NCI-H2227 treated with DMSO at 0.1 percent for 48 hours (cell line): ENCODE data around the gene EXOC4.

Experiments
- DNase-seq: peaks from one replicate; lab custom pipeline; 2025; lab: John Stamatoyannopoulos, UW

Gene EXOC4

GRCh38 chr7:133573554-133574265, 320.8 kb downstream of the EXOC4 start:
- DNase-seq, result no peak

- DNase-seq, result peak; percentile 11
These were observed 323.0 kb downstream of the EXOC4 start for GRCh38 chr7:133575726-133576440.

- no peak for DNase-seq
These were observed 323.8 kb downstream of the EXOC4 start for GRCh38 chr7:133576612-133577168.

GRCh38 chr7:133582766-133583523, 330.1 kb downstream of the EXOC4 start:
- no peak for DNase-seq

- no peak for DNase-seq
These were observed 330.8 kb downstream of the EXOC4 start for GRCh38 chr7:133583545-133584171.

- DNase-seq, result no peak
These were observed 332.2 kb downstream of the EXOC4 start for GRCh38 chr7:133584956-133585668.

- DNase-seq, result no peak
These were observed 333.4 kb downstream of the EXOC4 start for GRCh38 chr7:133586253-133586652.

GRCh38 chr7:133587903-133588302, 335.0 kb downstream of the EXOC4 start:
- DNase-seq, result no peak

- no peak for DNase-seq
These were observed 337.9 kb downstream of the EXOC4 start for GRCh38 chr7:133590795-133591194.

- DNase-seq, result no peak
These were observed 338.9 kb downstream of the EXOC4 start for GRCh38 chr7:133591704-133592340.

- DNase-seq, result no peak
These were observed 340.7 kb downstream of the EXOC4 start for GRCh38 chr7:133593561-133593960.

GRCh38 chr7:133601617-133602016, 348.7 kb downstream of the EXOC4 start:
- no peak for DNase-seq

GRCh38 chr7:133602291-133602690, 349.4 kb downstream of the EXOC4 start:
- no peak for DNase-seq

- DNase-seq, result no peak
These were observed 354.1 kb downstream of the EXOC4 start for GRCh38 chr7:133606991-133607390.

- DNase-seq, result no peak
These were observed 356.9 kb downstream of the EXOC4 start for GRCh38 chr7:133609806-133610205.

GRCh38 chr7:133611955-133612354, 359.1 kb downstream of the EXOC4 start:
- DNase-seq, result no peak

GRCh38 chr7:133613250-133613790, 360.4 kb downstream of the EXOC4 start:
- no peak for DNase-seq

- no peak for DNase-seq
These were observed 361.4 kb downstream of the EXOC4 start for GRCh38 chr7:133614251-133614650.

GRCh38 chr7:133618970-133619369, 366.1 kb downstream of the EXOC4 start:
- DNase-seq, result no peak

GRCh38 chr7:133619491-133619890, 366.6 kb downstream of the EXOC4 start:
- DNase-seq, result no peak

- peak; percentile 56 for DNase-seq
These were observed 370.8 kb downstream of the EXOC4 start for GRCh38 chr7:133623721-133624120.
